GM12892 (cell line): Measurements from ENCODE around the gene COQ10A.
A peak's percentile ranks its signal among the peaks of the same experiment; 100 is the strongest.

Experiments used
- POLR2A ChIP-seq: IDR thresholded peaks from 2 replicates; pipeline ENCODE4 v1.6.1; 2011; ENCODE audit warnings: low read depth, low read length, control low read depth
- POLR2AphosphoS5 ChIP-seq: IDR thresholded peaks from 2 replicates; pipeline ENCODE4 v1.6.1; 2011; ENCODE audit warnings: low read depth, low read length, control low read depth
- TAF1 ChIP-seq: IDR thresholded peaks from 2 replicates; pipeline ENCODE4 v1.6.1; 2011; ENCODE audit warnings: low read depth, mild to moderate bottlenecking, control low read depth, low read length, borderline replicate concordance

DNA sequence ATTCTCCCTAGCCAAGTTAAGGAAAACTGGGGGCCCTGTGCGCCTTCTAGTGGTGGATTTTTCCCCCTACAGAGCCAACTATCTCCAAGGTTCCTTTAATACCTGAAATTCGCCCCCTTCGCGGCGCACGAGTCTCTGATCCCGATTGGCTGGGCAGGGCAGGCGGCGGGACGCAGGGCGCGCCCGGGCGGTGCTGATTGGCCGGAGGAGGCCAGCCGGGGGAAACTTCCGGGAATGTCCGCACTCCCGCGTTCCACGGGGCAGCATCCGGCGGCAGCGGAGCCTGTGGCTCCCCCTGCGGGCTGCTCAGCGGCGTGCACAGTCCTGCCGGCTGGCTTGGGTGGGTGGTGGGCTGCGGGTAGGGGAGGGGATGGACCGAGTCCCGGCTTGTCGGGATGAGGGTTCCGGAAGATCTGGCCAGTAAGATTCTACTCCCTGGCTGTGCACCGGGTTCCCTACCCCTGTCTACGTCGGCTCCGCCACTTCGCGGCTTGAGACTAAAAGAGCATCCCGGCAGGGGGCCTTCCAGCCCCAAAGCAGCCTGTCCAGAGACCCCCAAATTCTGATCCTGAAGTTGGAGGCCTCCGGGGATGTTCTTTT lies 42.5 kb upstream of the COQ10A start, which contains the start of gene NABP2:
- peak; percentile 47; the same call in 1 of the 2 replicates for TF ChIP-seq POLR2A
- 0 out of 2 replicates have a peak, but pooled peaks have one; percentile 24 for TF ChIP-seq POLR2AphosphoS5
- TF ChIP-seq TAF1: 0 out of 2 replicates have a peak, but pooled peaks have one; percentile 11
